ENCODE data around the gene CBLB. TPM values are rescaled to one million over a fixed set of nuclear protein-coding genes. Genes with fewer than 3 reads are reported as not detected.
"Not testable (repeated sequence)": the region's sequence is repeated elsewhere in the genome, so short reads cannot be mapped to it uniquely, and the experiment has no call there.

Gene CBLB
- total RNA-seq, 4 donors from 2014 or later: 14.8 to 46.4 (median 21.6) TPM

GRCh38 chr3:105765308-105765639 is 103.5 kb downstream of the CBLB start:
- ATAC-seq (no peak), DNase-seq (no peak)
- intact Hi-C loops (cut with DNase I; ENCODE audit: low total_unique reads): no loop called here
- Histone ChIP-seq H3K27ac (no peak overlapping the region), H3K27me3 (no peaks in the 10 kb centered on the region), H3K4me3 (no peak overlapping the region), H3K4me1 (peaks cover 0 to 13% of the 10 kb centered on the region in 2 donors), H3K36me3 (peaks cover 0 to 10% of the 10 kb centered on the region in 2 donors), H3K9me3 (no peaks in the 10 kb centered on the region)
- in situ Hi-C loops (cut with MboI; ENCODE audit: low sequenced_read_pairs in 4 of 4): no loop called here
- TF ChIP-seq CTCF (IDR thresholded peaks at IDR 0.05 in 4 of 5, conservative IDR thresholded peaks at IDR 0.05 in 1 of 5): no peak
- no peak for TF ChIP-seq POLR2A (IDR thresholded peaks at IDR 0.05)

- TF ChIP-seq POLR2A (IDR thresholded peaks at IDR 0.05) (no peak), CTCF (IDR thresholded peaks at IDR 0.05 in 4 of 5, conservative IDR thresholded peaks at IDR 0.05 in 1 of 5) (no peak)
- DNase-seq (no peak), ATAC-seq (no peak)
- Histone ChIP-seq H3K36me3 (peaks cover 0 to 10% of the 10 kb centered on the region in 2 donors), H3K9me3 (no peaks in the 10 kb centered on the region), H3K27me3 (no peaks in the 10 kb centered on the region), H3K27ac (no peak overlapping the region), H3K4me3 (no peak overlapping the region), H3K4me1 (peaks cover 0 to 13% of the 10 kb centered on the region in 2 donors)
- in situ Hi-C loops (cut with MboI; ENCODE audit: low sequenced_read_pairs in 4 of 4): no loop called here
- intact Hi-C loops (cut with DNase I; ENCODE audit: low total_unique reads): no loop called here
These were observed 104.2 kb downstream of the CBLB start for GRCh38 chr3:105764378-105765307.

GRCh38 chr3:105763659-105764036 is 105.2 kb downstream of the CBLB start:
- peaks cover 0 to 13% of the 10 kb centered on the region in 2 donors for H3K4me1 ChIP-seq
- H3K27ac ChIP-seq: no peak overlapping the region
- H3K9me3 ChIP-seq: no peaks in the 10 kb centered on the region
- TF ChIP-seq CTCF (IDR thresholded peaks at IDR 0.05 in 4 of 5, conservative IDR thresholded peaks at IDR 0.05 in 1 of 5) (no peak), POLR2A (IDR thresholded peaks at IDR 0.05) (no peak)
- DNase-seq (no peak), ATAC-seq (no peak)
- intact Hi-C loops (cut with DNase I; ENCODE audit: low total_unique reads) (no loop called here), in situ Hi-C loops (cut with MboI; ENCODE audit: low sequenced_read_pairs in 4 of 4) (no loop called here)
- no peaks in the 10 kb centered on the region for H3K27me3 ChIP-seq
- H3K36me3 ChIP-seq: peaks cover 0 to 16% of the 10 kb centered on the region in 2 donors
- H3K4me3 ChIP-seq: no peak overlapping the region

GRCh38 chr3:105762749-105763658 is 105.8 kb downstream of the CBLB start:
- DNase-seq: no peak
- TF ChIP-seq CTCF (IDR thresholded peaks at IDR 0.05 in 4 of 5, conservative IDR thresholded peaks at IDR 0.05 in 1 of 5) (no peak), POLR2A (IDR thresholded peaks at IDR 0.05) (no peak)
- no peaks in the 10 kb centered on the region for H3K27me3 ChIP-seq
- intact Hi-C loops (cut with DNase I; ENCODE audit: low total_unique reads): no loop called here
- no peak overlapping the region for H3K27ac ChIP-seq
- H3K4me3 ChIP-seq: no peak overlapping the region
- H3K4me1 ChIP-seq: peaks cover 0 to 13% of the 10 kb centered on the region in 2 donors
- in situ Hi-C loops (cut with MboI; ENCODE audit: low sequenced_read_pairs in 4 of 4): no loop called here
- H3K9me3 ChIP-seq: no peaks in the 10 kb centered on the region
- peaks cover 0 to 20% of the 10 kb centered on the region in 2 donors for H3K36me3 ChIP-seq
- no peak for ATAC-seq

- H3K9me3 ChIP-seq; H3K4me3 ChIP-seq; H3K27me3 ChIP-seq; intact Hi-C loops (cut with DNase I; ENCODE audit: low total_unique reads); H3K27ac ChIP-seq; DNase-seq; H3K4me1 ChIP-seq; in situ Hi-C loops (cut with MboI; ENCODE audit: low sequenced_read_pairs in 4 of 4); ATAC-seq: not testable (repeated sequence)
- H3K36me3 ChIP-seq: peaks cover 0 to 20% of the 10 kb centered on the region in 2 donors
These were observed 106.6 kb downstream of the CBLB start for GRCh38 chr3:105762214-105762613.

Measured in gastrocnemius medialis (tissue), 4 donors.